Right lung (tissue), 5 donors: Measurements from ENCODE around the gene JAG2. TPM values are rescaled to one million over a fixed set of nuclear protein-coding genes. Genes with fewer than 3 reads are reported as not detected.

Source experiments
- DNase-seq, 2 donors: peaks; one replicate each; pipeline ENCODE4 v3.0.0-alpha.2; 2013
- polyA plus RNA-seq, 5 donors: library from polyadenylated mRNA; unstranded; fragments of 120-200 nt; gene quantifications; one replicate each; pipeline versions ENCODE4 v1.2.1 to v1.2.3, GENCODE V29; 2013; ENCODE audit warnings: inconsistent platforms in 1 of 5, low replicate concordance in 1 of 5; ENCODE audit not compliant: insufficient read length in 5 of 5, insufficient read depth in 1 of 5

The JAG2 gene
- polyA plus RNA-seq, 5 donors: 10.2 to 20.0 (median 11.2) TPM

DNA sequence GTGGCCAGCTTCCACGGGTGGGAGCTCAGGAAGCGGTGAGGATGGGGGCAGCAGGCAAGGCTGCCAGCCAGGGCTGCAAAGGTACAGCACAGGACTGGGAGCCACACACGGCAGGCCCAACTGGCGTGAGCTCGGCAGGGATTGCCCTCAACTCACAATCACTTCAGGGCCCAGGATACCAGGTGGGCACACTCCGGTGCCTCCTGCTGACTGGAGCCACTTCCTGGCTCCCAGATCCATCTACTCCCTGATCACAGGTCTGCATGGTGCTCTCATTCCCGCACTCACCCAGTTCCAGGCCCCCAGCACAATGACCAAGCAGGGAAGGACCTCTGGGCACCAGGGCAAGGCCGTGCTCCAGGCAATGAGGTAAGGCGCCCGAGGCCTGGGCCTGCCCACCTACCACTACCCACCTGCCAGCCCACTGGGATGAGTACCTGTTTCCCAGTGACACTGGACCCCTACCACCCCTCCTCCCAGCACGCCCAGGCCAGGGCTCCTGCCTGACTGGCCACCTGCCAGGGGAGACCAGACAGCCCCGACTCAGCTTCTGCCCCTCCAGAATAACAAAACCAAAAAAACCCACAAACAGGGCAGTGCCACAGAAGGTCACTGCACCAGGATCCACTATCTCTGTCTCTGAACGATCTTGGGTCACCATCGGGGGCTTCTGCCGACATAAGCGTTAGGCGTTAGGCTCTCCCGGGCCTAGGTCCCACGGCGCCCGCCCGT, 1.8 kb downstream of the JAG2 start:
- DNase-seq: no peak

DNA sequence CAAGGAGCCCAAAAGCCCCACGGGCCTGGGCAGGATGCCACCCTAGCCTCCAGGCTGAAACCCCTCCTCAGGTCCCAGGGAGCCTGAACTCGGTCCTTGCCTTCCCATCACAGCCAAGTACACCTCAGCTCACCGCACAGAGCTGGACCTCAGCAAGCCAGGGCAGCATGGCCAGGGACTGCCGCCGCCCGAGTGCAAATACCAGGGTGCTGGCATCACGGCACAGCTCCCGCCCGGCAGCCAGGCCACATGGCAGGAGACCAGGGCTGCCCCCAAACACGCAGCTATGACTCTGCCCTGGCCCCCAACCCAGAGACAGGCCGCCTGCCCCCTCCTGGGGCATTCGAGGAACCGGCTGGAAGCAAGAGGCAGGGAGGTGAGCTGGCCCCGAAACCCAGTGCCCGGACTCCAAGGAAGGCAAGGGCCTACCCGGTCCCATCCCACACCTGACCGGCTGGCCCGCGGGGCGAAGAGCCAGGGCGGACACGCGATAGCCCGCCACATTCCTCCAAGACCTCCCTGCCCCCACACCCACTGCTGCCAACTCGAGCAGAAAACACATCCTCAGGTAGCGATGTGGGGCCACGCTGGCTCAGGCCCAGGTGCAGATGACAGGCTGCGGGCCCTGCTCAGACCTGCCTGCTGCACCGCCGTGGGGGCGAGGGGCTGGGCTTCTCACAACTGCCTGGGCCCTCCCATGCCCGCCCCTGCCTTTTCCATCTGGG, 2.7 kb downstream of the JAG2 start:
- no peak for DNase-seq

DNA sequence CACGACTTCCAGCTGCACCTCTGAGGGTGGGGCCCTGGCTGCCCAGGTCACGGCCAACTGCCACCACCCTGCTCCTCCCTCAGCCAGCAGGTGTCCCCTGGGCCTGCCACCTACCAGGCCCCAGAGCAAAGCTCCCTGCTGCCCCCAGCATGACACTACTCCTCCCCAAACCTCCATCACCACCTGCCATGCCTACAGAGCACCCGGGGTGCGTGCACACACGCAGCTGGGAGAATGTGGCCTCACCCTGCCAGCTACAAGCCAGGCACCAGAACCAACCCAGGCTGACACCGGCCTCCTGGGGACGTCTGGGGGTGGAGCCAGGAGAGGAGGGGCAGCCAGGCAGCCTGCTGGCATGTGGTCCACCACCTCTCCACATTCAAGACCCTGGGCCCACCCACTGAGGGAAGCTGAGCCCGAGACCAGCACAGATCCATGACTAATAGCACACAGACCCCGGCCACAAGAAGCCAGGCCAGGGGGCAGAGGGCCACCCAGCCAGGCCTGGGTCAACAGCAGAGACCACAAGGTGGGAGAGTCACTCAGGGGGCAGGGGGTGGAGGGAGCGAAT, 3.4 kb downstream of the JAG2 start:
- DNase-seq: no peak

DNA sequence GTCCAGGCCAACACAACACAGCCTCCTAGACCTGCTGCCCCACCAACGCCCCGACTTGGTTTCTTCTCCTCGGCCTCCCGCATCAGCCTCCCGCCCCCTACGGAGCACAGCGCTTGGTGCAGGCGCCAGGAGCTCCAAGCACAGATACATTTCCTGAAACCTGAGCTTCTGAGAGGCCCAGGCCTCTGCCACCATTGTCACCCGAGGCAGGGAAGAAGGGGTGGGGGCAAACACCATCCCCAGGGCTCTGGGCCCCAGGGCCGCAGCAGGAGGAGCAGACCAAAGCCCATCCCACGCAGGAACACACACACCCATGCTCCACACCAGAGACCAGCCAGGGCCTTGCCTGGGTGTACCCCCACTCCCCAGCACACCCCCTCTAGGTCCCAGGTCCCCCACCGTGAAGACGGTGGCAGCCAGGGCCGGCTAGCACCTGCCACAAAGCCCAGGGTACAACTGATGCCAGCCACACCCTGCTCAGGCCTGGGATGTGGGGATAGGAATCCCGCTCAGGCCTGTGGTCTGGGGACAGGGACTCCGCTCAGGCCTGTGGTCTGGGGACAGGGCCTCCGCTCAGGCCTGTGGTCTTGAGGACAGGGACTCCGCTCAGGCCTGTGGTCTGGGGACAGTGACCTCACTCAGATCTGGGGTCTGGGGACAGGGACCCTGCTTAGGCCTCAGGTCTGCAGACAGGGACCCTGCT, 5.4 kb downstream of the JAG2 start:
- DNase-seq: no peak

DNA sequence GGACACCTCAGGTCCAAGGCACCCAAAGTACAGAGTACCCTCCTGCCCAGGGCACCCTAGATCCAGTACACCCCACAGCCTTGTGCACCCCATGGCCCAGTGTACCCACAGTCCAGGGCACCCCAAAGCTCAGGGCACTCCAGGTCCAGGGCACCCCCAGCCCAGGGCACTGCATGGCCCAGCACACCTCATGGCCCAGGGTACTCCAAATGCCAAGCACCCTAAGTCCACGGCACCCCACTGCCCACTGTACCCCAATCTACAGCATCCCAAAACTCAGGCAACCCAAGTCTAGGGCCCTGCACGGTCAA, 6.0 kb downstream of the JAG2 start:
- no peak for DNase-seq

DNA sequence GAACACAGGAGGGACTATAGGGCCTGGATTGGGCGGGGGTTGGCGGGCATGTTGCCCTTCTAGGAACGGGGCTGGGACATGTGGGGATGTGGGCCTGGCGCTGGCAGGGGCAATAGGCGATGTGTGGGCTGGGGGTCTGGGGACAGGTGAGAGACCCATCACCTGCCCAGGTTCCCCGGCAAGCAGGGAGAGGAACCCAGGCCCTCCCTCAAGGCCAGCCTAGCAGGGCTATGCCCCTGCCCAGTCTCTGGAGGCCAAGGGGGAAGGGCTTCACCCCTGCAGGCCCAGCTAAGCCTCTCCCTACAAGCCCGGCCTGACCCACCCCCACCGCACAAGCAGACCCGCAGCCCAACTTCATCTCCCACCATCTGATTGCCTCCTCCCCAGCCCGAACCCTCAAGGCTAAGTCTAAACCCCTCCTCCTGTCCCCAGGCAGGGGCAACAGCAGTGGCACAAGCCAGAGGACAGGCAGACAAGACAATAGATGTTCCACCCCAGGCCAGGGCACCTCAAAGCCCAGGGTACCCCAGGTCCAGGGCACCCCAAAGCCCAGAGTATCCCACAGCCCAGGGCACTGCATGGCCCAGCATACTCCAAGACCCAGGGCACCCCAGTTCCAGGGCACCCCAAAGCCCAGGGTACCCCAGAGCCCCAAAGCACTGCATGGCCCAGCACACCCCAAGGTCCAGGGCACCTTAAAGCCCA, 6.5 kb downstream of the JAG2 start:
- DNase-seq: no peak

DNA sequence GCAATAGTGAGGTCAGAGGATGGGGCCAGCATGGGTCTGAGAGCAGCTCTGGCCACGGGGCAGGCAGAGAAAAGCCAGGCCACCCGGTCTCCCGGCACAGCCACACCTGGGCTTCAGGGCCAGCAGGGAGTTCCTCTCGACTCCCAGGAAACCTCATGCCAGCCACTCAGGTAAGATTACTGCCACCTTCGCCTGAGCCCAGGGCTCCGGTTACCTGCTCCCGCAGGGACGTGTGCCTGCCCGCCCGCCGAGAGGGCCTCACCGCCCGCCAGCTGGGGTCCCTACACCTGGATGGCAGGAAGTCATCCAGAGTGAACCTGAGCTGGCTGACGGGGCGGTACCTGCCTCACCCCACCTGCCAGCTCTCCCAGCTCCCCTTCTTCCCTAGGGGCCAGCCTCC, 7.3 kb downstream of the JAG2 start:
- DNase-seq: no peak

DNA sequence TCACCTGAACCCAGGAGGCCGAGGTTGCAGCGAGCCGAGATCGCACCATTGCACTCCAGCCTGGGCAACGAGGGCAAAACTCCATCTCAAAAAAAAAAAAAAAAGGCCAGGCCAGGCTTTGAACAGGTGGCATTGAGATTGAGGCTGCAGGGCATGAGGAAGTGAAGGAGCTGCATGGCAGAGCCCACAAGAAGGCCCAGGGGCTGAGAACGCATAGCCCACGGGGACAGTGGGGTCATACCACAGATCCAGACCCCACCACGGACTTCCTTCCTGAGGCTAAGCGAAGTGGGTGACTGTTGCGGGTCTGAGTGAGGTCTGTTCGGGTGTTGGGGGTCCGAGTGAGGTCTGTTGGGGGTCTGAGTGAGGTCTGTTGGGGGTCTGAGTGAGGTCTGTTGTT, 7.8 kb downstream of the JAG2 start:
- DNase-seq: no peak

DNA sequence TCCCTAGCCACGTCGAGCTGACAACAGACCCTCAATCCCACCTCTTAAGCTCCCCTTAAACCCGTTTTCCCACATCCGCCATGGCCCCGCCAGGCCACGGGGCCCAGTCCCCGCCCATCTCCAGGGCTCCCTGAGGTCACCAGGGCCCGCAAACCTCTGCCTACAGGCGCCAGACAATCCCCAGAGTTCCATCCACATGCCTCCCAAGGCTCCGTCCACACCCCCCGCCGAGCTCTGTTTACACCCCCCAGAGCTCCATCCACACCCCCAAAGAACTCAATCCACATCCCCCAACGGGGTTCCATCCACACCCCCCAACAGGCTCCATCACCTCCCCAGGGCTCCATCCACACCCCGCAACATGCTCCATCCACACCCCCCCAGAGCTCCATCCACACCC, 9.2 kb downstream of the JAG2 start:
- no peak for DNase-seq

DNA sequence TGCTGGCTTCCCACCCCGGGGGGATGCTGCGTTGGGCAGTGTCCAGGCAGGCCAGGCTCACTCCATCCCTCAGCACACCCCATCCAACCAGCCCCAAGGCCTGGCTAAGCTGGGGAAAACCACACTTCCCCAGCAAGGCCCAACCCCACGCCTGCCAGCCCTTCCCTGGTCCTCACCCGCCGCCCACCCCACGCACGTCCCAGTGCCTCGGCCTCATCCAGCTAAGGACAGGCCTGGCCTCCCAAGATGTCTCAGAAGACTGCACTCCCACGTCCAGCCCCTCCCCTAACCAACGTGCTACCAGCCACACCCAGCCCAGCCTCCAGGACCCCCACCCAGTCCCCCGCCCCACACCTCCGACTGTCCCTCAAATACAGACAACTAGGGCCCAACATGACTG, 9.8 kb downstream of the JAG2 start:
- no peak for DNase-seq

DNA sequence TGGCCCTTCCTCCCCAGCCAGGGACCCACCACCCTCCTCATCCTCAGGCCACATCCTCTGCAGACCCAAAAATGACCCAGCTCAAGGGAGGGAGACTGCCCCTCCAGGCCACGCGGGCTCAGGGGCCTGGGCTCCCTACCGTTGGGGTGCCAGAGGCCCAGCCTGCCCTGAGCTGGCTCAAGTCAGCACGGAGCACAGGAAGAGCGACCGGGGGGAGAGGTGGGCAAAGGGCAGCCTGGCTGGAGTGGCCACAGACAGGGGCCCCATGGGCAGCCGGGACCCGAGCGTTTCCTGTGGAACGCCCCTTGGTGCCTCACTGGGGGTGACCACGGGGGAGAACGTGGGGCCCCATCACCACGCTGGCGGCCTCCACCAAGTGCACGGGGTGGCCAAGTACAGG, 10.7 kb downstream of the JAG2 start:
- DNase-seq: no peak

DNA sequence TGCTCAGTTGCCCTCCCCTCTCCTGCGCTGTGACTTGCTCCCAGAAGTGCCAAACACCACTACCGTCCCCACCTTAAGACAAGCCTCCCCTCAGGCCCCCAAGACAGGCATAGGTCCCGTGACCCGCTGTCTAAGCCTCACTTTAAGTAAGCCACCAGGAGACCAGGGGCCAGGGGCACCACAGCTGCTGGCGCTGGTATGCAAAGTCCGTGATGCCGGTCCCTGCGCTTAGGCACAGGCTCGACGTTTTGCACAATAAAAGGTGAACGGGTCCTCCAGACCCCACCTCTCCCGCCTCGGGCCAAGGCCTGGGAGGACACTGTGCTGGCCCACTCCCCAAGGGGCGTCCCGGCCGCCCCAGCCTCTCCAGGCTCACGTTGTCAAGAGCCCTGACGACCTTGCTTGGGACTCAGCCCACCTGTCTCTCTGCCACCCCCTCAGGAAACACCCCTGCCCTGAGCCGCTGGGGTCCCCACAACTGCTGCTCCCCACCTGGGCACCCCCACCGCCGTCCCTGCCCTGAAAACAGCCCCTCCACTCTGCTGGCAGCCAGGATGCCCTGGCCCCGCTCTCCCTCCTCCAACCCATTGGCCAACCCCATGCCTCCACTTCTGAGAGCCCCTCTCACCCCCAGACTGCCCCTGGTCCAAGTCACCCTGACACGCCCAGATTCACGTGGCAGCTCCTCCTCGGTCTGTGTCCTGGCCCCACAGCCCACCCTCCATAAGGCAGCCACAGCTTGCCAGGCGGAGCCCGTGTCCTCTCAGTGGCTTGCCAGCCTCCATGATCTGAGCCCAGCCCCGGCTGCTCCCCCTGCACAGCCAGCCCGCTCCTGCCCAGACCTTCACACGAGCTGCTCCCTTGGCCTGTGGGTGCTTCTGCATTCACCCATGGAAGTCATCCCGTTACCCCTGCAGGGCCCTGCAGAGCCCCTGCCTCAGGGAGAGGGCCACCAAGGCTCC, 11.9 kb downstream of the JAG2 start:
- DNase-seq: no peak

DNA sequence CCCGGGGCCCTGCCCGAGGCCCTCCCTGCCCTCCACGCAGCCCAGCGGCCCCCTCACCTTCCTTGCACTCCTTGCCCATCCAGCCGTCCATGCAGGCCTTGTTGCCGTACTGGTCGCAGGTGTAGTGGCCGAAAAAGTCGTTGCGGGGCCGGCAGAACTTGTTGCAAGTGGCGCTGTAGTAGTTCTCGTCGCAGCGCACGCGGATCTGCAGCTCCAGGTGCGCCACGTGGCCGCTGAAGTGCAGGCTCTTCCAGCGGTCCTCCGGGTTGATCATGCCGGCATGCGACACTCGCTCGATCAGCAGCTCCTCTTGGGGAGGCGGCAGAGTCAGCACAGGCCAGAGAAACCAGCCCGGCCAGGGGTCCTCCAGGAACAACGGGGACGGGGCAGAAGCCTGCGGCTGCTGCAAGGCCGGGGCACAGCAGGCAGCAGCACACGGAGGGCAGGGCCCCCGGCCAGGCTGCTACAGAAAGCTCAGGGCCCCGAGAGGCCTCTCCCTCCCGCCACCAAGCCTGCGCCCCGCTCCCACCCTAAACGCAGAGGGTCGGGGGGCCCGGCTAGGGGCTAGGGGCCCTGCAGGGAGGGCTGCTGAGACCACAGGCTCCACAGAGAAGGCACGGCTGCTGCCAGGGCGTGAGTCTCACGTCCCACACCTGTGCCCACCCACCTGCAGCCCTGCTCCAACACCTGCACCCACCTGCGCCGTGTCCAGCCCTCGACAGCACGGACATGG, 12.7 kb downstream of the JAG2 start:
- no peak for DNase-seq

DNA sequence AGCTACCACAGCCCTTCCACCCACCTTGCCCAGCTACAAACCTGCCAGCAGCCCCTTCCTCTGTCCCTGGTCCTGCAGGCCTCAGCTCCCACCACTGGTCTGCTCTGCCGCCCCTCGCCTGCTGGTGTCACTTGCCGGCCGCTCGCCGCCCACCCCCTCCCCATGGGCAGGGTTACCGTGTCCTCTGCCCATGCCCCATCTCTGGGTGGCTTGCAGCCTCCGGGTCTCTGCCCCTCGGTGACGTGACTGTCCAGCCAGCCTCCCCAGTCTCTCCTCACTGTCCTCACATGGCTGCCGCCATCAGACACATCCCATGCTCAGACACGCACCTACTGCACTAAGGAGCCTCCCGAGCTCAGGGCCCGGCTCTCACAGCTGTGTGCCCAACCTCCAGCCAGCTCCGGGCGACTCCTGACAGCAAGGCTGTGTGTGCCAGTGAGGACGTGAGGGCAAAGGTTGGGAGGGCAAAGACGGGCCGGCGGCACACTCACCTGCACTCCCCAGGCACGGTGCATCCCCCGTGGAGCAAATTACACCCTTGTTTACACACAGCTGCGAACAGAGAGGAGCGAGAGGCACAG, 13.4 kb downstream of the JAG2 start:
- no peak for DNase-seq

DNA sequence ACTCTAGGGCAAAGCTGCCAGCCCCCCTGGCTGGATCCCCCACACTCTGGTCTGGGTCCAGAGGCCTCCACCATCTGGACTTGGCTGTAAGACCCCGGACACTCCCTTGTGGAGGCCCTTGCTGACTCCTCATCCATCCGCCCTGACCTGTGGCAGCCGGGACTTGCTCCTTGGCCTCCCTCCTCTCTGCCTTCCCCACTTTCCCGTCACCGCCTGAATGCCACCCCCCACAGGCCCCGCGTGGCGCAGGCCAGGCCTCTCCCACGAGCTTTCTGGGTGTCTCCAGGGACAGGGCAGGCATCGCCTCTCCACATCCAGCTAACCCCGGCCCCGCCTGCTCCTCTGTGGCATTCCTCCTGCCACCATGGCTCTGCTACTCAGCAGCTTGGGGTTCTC, 14.1 kb downstream of the JAG2 start:
- DNase-seq: no peak

DNA sequence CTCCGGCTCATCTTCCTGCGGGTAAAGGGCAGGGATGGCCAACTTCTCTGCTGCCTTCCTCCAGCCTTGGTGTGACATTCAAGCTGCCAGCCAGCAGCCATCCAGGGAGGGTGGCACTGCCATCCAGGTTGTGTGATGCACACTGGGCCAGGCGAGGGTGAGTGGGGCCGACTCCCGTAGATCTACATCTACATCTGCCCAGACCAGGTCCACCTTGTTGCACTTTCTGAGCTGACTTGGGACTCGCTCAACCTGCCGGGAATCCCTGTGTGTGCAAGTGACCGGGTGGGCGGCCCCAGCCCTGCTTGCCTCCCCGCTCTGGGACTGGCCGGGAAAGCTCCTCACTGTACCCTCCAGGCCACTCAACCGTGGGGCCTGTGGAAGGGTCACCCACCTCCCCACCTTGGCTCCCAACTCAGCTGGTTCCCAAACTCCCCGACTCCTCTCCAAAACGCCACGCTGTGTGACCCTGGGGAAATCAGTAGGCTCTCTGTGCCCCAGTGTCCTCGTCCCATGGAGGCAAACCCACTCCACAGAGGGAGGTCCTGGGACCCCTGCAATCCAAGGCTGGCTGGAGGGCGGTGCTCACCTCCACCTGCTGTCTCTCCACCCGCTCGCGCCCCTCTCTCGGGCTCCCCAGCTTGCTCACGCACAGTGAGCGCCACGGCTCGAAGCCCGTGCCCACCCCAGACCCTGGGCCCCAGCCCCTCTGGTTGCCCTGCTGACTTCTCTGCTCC, 14.7 kb downstream of the JAG2 start:
- DNase-seq: no peak

DNA sequence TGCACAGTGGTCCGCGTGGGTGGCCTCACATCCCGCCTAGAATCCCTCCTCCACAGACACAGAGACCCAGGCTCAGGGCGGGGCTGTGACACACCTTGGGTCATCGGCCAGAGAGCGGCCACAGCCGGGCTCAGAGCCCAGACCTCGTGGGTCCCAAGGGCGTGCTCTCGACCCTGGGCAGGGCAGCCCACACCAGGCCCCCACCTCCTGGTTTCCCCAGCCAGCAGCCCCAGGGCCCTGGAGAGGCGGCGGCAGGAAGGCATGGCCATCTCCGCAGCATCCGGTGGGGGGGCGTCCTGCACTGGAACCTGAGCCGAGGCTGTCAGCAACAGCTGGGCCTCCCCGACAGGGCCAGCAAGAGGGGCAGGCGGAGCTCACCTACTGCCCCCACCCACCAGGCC, 15.2 kb downstream of the JAG2 start:
- no peak for DNase-seq

DNA sequence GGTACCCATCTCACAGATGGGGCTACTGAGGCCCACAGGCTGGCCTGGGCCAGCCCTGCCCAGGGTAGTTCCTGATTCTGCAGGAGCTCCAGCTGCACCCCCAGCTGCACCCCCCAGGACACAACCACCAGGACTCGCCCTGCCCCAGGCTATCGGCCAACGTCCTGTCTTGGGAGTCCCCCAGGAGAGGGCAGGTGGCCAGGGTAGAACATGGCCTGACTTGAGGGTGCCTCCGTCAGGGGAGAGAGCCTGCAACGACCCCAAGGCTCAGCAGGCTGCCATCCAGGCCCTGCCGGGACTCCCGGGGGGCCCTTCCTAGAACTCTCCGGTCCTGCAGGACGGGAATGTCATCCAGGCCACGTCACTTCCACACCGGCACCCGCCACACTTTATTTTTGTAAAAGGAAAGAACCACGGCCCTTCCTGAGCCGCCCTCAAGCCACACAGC, 15.8 kb downstream of the JAG2 start:
- no peak for DNase-seq
